GM12874 (cell line): ENCODE data around the gene ADAMTS20.

Experiments
- TF ChIP-seq, protein P1 (sequence below): IDR thresholded peaks from 2 replicates; pipeline ENCODE4 v1.5.1; 2011; ENCODE audit warnings: low read depth, mild to moderate bottlenecking, control low read depth, low read length, moderate library complexity; ENCODE audit not compliant: insufficient read depth

Gene ADAMTS20

DNA sequence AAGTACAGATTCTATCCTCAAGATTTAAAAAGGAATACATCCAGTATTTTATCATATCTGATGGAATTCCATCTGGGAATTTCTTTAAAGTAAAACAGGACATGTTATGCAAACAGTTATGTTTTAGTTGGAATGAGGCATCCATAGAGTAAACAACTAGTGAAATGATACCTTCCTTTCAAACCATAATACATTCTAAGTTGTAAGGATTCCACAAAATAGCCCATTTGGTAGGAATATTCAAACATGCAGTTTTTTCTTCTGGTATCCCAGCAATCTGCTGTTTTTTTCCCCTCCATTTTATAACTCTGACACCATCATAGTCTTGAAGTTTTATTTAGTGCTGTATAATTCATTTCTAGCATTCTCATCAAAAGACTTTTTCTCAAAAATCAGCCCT, 149.6 kb downstream of the ADAMTS20 start:
- TF ChIP-seq, protein P1, sequence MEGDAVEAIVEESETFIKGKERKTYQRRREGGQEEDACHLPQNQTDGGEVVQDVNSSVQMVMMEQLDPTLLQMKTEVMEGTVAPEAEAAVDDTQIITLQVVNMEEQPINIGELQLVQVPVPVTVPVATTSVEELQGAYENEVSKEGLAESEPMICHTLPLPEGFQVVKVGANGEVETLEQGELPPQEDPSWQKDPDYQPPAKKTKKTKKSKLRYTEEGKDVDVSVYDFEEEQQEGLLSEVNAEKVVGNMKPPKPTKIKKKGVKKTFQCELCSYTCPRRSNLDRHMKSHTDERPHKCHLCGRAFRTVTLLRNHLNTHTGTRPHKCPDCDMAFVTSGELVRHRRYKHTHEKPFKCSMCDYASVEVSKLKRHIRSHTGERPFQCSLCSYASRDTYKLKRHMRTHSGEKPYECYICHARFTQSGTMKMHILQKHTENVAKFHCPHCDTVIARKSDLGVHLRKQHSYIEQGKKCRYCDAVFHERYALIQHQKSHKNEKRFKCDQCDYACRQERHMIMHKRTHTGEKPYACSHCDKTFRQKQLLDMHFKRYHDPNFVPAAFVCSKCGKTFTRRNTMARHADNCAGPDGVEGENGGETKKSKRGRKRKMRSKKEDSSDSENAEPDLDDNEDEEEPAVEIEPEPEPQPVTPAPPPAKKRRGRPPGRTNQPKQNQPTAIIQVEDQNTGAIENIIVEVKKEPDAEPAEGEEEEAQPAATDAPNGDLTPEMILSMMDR, result no peak

DNA sequence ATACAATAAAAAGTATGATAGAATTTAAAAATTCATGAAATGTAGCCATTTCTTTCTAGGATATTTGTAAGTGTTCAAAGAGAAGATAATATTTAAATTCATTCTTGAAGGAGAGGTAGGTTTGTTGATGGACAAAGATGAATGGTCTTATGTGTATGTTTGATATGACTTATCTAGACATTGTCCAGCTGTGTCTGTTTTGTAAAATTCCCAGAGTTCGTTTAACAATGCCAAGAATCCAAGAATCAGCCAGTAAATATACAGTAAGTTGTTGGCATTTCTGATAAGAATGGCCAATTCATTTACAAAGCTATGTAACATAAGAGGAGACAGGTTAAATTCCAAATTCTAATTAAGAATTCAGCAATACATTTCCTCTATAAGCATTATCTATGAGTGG, 150.9 kb downstream of the ADAMTS20 start:
- TF ChIP-seq, protein P1, result no peak

DNA sequence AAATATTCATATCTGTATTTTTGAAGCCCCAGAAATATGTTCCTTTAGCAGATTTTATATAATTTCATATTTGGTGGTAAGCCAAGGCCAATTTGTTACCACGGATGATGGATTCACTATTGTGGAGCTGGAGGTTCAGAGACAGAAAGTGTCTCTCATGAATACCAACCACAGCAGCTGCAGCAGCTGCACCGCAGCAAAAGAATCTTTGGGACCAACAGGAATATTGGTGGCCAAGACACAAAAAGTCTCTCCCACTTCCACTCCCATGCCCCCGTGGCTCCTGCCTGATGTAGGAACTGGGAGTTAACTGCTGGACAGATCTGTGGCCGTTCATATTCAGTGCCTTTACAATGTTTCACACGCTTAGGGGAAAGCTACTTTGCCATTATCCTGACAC, 155.3 kb downstream of the ADAMTS20 start:
- TF ChIP-seq, protein P1, result no peak

DNA sequence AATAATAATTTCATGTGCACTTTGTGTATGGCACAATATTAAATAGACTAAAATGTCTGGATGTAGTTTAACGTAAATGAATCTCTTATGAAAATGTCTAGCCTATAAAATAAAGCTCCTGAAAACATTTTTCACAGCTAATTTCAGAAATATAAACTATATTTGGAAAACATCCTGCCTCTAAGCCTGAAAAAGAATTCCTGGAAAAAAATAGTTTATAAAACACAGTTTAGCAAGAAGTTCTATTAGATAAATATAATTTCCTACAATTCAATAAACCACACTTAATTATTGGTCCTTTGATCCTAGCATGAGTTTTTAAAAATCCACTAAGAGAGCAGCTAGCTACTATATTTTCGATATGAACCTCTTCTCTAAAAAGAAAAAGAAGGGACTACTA, 159.9 kb downstream of the ADAMTS20 start:
- TF ChIP-seq, protein P1, result no peak

DNA sequence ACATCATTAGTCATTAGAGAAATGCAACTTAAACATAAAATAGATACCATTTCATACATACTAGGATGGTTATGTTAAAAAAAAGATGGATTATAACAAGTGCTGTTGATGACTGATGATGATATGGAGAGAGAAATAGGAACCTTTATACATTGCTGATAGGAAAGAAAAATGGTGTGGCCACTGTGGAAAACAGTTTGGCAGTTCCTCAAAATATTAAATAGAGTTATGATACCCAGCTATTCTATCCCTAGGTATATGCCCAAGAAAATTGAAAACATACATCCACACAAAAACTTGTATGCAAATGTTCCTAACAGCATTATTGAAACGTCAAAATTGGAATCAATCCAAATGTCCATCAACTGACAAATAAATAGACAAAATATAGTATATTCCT, 170.1 kb downstream of the ADAMTS20 start:
- TF ChIP-seq, protein P1, result no peak

DNA sequence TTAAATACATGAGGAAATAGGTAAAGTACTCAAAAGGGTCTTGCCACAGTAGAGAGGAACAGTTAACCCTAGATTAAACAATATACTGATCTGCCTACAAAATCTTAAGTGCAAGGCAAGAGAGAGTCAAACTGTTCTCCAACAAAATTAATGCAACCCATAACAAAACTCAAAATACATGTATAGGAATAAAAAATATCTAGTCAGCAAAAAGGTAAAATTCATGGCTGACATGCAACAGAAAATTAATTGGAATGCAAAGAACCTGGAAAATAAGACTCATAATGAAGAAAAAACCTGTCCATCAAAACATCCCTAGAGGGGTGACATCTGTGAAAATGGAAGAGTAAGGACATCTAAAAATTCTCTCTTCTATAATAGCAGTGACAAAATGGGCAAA, 173.6 kb downstream of the ADAMTS20 start:
- TF ChIP-seq, protein P1, result no peak

DNA sequence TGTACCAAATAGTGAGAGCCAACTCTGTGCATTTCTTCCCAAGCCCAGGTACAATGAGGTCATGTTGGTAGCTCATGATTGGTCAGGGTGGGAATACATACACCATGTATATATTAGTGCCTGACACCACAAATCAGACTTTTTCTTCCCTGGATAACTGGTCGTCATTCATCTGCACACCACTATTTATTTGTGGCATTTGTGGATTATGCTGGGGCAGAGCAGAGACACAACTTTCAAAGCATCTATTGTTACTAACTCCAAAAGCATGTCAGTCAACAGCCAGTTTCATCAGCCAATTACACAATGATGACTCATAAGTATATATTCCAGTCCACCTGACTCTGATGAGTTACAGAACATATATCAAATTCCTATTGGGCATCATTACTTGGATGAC, 181.7 kb downstream of the ADAMTS20 start:
- TF ChIP-seq, protein P1, result no peak

DNA sequence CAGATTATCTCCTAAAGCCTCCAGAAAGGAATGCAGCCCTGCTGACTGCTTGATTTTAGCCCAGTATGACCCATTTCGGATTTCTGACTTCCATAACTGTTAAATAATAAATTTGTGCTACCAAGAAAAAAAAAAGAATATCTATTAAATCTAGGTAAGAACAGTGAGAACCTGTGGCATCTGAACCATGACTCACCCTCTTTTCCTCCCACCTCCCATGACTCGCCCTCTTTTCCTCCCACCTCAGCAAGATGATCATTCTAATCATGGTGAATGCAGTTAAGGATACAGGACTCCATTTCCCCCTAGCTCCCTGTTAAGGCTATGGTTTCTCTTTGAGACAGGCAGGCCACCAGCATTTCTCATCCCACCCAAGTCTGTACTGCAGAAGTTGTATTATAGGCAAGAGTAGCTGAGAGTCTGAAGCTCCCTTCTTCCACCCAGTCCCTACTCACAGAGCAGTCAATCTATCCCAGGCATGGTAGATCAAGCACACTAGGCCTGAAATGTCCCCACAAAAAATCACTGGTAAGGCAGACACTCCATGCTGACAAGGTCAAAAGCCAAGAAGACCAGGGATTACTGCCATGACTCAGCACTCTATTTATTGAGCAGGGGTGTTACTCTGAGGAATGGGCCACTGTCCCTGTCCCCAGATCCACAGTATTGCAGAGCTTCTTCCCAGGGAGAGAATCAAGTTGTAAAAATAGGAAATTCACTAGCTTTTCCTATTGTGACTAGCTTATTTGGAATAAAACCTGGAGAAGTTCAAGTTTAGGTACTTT, 188.9 kb downstream of the ADAMTS20 start:
- TF ChIP-seq, protein P1, result no peak
